GM19438 (cell line): ENCODE results near the gene TWIST2.

ENCODE experiments used
- ATAC-seq: cut with Tn5 transposase; IDR thresholded peaks from one replicate; pipeline ENCODE4 v1.9.1; 2021; ENCODE audit warnings: low read depth; ENCODE audit not compliant: unreplicated experiment

TWIST2 gene

DNA sequence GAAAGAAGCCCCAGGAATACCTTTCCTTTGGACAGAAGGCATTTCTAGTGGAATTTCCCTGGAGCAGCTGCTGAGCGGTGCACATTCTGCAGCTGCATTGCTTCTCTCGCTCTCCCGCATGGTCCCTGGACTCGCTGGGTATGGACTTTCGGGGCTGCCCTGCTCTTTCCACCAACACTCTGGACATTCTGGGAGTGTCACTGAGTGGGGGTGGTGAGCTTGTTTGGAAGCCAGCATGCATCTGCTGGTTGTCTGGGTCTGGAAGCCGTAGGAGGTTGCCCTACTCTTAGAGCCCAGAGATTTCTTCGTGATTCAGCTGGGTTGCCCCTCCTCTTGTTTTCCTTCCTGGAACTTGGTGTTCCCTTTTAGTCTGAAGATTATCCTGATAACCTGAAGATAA is 52.6 kb downstream of the TWIST2 start:
- ATAC-seq = no peak

DNA sequence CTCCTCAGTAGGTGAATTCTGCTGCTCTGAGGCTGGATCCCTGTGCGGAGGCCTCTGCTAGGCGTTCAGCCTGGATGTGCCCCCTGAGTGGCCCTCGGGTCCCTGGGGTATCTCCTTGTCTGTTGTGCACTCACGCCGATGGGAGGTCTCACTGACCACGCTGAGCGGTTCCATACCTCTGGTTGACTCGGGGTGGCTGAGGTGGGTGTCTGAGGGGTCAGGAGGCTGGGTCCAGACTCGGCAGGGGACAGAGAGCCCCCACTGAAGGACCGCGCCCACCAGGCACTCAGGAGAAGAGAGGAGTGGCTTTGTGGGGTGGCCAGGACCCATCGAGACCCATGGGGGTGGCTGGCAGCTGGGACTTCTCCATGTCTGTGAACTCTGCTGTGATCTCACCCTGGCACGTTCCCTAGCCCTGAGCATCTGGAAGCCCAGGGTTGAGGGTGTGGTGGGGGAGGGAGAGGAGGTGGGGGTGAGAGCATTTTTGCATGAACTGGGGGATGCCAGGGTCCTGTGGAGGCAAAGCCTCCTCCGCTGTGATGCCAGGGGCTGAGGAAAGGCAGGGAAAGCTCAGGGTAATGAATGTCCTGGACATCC is 53.7 kb downstream of the TWIST2 start:
- no peak for ATAC-seq

DNA sequence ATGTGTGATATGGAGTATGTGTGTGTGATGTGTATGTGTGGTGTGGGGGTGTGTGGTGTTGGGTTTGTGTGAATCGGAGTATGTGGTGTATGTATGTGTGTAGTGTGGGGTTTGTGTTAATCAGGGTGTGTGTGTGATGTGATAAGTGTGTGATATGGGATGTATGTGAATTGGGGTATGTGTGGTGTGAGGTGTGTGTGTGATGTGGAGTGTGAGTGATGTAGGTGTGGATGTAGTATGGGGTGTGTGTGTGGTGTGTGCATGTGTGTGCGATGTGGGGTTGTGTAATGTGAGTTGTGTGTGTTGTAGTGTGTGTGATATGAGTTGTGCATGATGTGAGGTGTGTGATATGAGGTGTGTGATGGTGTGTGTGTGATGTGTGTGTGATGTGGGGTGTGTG is 54.4 kb downstream of the TWIST2 start:
- ATAC-seq = no peak

DNA sequence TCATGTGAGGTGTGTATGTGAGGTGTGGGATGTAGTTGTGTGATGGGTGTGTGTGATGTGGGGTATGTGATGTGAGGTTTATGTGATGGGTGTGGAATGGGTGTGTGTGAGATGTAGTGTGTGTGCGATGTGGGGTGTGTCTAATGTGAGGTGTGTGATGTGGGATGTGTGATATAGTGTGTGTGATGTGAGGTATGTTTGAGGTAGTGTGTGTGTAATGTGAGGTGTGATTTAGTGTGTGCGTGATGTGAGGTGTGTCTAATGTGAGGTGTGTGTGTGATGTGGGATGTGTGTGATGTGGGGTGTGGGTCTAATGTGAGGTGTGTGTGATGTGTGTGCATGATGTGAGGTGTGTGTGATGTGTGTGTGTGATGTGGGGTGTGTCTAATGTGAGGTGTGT is 55.3 kb downstream of the TWIST2 start:
- ATAC-seq = no peak

DNA sequence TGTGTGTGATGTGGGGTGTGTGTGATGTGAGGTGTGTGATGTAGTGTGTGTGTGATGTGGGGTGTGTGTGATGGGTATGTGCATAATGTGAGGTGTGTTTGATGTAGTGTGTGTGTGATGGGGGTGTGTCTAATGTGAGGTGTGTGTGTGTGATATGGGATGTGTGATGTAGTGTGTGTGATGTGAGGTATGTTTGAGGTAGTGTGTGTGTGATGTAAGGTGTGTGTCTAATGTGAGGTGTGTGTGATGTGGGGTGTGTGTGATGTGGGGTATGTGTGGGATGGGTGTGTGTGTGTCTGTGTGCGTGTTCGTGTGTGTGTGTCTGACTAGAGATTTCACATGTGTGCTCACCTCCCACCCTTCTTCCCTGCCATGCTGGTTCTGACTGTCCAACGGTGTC is 56.3 kb downstream of the TWIST2 start:
- ATAC-seq = no peak

DNA sequence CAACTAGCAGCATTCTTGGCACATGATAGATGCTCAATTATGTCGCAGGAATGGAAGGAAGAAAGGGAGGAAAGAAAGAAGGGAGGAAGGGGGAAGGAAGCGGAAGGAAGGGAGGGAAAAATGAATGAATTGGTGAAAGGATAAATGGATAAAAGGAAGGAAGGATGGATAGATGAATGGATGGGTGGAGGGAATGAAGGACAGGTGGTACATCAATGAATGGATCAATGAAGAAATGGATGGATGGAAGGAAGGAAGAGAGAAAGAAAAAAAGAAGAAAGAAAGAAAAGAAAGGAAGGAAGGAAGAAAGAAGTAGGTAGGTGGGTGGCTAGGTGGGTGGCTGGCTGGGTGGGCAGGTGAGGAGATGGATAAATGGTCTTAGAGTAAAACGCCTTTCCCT is 56.8 kb downstream of the TWIST2 start:
- no peak for ATAC-seq

DNA sequence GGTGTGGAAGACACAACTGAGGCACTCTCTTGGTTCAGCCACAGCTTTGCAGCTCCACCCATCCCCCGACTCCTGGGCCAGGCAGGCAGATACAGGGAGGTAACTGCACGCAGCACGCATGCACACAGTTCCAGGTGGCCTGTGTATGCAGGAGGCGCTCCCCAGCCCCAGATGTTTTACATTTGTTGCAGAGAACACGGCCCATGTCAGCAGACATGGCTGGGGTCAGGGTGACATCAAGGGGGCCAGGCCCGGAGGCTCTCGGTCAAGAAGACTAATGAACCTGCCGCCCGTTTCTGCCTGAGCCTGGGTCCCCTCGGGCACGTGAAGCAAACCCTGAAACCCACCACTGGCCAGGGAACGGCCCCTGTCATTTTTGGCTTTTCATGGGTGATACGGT is 57.3 kb downstream of the TWIST2 start:
- ATAC-seq = no peak

DNA sequence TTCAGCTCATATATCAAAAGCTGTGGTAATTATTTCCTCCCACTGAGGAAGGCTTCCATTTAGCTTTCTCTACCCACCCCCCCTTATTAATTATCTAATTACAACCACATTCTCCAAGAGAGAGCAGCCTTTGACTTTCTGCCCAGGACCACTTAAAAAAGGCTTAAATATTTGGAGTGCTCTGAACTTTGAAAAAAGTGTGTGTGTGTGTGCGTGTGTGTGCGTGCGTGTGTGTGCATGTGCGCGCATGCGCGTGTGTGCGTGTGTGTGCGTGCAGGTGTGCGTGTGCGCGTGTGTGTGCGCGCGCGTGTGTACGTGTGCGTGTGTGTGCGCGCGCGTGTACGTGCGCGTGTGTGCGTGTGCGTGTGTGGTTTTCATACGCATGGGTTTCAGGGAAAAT is 57.8 kb downstream of the TWIST2 start:
- ATAC-seq = no peak

DNA sequence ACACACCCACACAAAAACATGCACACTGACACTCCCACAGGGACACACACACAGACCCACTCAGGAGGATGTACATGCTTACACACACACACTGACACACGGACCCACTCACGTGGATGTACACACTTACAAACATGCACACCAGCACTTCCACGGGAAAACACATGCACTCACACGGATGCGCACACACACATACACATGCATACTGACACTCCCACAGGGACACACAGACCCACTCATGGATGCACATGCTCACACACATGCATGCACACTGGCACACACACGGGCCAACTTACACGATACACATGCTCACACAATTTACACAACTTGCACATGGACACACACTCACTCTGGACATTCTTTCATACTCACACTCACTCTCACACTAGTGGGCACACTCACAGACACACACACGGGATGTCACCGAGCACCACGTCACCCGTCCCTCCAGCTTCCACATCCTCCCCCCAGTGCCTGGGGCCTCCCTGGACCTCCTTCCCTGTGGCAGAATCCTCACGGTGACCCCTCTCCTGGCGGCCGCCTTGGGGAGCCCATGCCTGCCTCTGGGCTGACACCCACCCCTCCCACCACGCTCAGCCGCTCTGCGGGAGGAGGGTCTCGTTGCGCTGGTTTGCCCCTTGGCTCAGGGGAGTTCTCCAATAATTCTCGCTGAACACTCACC is 58.5 kb downstream of the TWIST2 start:
- no peak for ATAC-seq

DNA sequence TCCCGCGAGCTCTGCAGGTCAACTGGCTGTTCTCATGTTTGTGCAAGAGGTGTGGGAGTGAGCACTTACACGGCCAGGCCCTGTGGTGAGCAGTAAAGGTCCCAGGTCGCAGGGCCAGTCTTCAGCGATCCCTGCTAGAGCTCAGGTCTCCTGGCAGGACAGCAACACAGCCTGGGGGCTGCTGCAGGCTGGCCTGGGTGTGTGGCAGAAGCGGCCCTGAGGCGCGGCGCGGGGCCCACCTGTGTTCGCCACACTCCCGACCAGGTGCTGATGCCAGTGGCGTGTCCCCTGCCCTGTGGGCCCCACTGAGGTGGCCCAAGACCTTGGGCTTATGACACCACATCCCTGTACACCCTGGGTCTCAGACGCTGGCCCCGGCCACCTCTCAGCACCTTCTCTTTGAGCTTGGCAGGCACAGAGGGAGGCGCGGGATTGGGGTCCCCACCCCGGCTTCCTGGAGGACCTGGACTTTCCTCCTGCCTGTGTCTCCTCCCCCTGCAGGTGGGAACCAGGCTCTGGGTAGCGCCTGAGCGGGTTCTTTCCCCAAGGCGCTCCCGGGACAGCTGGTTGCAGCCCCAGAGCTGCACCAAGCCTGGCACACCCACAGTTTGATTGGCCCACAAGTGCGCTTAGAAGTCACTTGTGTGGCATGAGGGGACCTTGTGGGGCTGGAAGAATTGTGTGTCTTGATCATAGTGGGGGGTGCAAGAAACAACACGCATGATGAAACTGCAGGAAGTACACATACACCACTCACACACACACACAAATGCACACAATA is 59.2 kb downstream of the TWIST2 start:
- ATAC-seq = no peak

DNA sequence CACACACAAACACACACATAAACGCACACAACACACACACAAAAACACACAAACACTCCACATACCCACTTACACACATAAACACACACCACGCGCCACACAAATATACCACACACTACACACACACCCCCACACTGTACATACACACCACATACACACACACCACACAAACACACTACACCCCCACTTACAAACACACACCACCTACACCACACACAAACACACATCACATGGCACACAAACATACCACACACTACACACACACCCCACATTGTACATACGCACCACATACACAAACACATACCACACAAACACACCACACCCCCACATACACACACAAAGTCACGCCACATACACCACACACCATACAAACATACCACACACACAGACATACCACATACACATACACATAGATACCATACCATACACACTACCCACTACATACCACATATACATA is 59.9 kb downstream of the TWIST2 start:
- ATAC-seq = no peak

DNA sequence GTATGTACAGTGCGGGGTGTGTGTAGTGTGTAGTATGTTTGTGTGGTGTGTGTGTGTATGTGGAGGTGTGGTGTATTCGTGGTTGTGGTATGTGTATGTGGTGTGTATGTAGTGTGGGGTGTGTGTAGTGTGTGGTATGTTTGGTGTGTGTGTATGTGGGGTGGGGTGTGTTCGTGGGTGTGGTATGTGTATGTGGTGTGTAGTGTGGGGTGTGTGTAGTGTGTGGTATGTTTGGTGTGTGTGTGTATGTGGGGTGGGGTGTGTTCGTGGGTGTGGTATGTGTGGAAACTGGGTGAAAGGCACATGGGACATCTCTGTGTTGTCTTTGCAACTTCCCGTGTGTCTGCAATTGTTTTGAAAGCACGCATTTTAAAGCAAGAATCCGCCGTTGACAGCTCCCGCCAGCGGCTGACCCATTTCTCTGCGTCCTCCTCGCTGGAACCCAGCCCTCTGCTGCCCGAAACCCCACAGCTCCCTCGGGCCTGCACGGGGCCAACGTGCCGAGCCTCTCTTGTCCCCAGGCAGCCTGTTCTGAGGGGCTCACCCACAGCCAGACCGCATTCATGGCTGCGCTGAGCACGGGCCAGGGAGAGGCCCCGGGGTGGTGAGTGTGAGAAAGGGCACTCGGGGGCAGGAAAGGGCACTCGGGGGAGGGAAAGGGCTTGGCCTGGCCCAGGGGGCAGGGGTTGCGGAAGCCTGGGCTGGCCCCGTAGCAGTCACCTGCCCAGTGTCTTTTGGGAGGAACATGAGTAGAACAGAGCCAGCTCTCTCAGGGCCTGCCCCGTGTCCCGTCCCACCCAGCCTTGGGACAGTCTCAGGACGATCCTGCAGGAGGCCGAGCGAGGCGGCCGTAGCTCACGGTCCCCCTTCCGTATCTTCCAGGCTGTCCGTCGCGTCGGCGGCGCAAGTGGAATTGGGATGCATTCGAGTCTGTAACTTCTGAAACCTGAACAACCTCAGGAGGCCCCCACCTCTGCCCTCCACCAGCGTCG is 61.4 kb downstream of the TWIST2 start:
- no peak for ATAC-seq

DNA sequence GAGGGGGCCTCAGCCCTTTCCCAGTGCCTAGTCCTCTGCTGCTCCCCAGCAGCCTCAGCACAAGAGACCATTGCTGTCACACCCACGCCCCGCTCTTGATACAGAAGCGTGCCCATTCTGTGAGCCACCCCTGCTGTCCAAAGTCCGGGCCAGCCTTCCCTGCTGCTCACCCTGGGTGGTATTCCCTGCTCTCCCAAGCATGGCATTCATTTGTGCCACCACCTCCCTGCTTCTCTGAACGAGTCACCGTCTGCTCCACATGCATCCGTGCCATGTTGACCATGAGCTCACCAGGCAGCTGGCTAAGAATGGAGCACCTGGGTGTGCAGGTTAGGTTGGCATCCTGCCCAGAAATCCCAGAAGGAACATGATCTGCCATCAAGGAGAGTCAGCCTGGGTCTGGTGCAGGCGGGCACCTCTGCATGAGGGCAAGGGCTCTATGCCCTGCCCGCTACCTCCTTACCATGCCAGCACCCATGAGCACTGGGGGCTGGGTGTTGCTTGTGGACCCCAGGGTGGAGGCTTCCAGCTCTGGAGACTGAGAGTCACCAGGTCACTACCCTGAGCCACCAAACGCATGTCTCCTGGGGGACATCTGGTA is 63.0 kb downstream of the TWIST2 start:
- no peak for ATAC-seq

DNA sequence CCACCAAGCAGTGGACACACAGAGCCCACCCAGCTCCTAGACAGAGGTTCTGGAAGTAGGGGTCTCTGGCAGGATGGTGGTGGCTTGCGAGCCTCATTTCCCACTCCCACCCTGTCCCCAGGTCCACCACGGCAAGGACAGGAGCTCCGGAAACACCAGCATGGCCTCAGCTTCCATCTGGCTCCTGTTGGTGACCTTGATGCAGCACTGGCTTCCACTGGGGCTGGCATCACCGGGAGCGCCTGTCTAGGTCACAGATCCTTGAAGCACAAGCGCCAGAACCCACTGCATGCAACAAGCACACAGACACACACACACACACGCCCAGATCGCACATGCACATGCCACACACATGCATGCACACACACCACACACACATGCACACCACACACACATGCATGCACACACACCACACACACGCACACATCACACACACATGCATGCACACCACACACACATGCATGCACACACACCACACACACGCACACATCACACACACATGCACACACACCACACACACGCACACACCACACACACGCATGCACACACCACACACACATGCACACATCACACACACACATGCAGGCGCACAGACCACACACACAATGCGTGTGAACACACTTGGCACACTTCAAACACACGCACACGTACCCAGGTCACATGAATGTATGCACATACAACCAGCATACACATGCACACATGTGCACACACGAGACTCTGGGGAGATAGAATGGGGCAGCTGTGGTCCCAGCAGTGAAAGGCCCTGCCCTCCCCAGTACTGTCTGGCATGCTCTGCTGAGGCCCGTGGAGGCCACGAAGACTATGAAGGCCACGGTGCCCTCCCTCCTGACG is 63.7 kb downstream of the TWIST2 start:
- no peak for ATAC-seq

DNA sequence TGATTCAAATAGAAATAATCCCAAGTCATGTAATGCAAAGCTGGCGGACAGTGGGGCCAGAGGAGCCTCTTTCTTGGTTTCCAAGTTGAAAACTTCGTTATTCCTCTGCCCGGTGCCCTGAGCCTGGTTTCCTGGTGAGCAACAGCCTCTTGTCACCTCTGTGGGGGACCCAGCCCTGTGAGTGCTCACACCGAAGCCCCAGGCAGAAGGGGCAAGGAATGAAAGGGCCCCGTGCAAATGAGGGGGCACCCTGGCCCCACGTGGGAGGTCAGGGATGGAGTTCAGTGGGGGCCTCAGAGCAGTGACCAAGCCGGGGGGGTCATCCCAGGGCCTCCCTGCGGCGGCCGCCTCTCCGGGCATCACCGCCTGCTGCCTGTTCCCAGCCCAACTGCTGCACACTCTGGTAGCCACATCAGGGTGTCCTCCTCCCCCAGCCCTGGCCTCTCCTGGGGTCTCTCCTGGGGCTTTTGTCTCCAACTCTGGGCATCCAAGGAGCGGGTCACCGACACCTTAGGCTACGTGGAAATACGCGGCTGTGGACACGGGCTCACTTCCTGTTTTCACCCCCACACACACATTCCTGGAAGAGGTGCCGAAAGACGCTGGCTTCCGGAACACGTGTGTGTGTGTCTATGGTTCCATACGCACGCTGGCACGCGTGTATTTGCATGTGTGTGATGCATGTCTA is 64.5 kb downstream of the TWIST2 start:
- ATAC-seq = no peak

DNA sequence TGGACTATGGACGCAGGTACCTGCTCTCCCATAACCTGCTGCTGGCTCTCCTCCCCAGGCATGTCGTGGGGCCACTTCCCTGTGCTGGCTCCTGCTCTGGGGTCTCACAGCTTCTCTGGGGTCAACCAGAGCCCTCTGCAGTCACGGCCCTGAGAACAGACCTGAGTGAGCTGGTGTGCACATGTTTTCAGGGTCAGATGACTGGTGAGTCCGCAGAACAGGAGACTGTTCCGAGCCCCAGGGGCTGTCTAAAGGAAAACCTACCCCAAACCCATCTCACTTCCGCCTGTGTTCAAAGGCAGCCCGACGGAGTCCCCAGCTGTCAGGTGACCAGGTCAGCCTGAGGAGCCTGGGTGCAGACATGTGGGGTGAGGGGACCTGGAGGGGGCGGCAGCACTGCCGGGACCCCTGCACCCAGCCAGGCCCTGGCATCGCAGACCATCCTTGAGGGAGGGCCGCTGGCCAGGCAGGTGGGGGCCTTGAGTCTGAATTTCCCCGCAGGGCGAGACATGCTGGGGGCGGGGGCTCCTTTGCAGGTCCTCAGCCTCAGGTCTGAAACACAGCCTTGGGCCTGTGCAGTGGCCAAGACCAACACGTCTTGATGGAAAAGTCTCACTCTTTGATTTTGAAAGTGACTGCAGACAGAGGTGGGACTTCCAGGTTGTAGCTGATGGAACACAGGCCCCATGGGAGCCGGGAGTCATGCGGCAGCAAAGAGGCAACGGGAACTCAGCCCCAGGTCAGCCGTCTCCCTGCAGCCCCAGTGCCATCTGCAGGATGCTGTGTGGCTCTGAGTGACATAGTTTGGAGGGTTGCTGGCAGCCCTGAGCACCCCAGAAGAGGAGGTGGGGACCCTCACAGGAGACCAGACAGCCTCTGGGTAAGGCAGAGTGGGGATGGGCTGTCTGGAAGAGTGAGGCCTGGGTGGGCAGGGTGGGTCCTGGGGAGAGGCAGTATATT is 65.3 kb downstream of the TWIST2 start:
- no peak for ATAC-seq

DNA sequence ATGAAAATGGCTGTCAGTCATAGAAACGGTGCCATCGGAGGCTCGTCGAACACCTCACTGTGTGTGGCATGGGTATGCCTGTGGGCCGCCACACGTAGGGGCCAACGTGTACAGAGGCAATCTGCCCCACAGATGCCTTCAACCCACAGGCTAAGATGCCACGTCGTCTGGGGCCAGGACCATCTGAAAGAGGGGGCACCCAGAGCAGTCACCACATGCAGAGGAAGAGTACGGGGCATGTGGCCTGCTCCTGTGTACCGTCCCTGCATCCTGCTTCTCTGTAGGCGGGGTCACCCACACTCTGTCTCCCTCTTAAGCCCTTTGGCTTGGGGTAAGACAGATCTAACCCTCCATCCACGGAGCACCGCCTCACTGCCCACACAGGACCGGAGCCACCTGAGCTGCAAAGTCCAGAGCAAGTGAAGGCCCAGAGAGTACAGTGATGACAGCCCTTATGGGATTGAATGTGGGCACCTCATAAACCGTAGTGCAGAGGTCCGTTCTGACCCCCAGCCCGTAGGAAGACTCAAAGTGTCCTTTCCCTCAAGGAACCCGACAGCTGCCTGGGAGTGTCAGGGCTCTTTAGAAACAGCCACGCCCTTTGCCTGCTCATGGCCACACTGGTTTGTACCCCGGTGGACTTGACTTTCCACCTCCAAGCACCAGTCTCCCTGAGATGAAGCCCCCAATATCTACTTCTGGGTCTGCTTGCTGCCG is 66.2 kb downstream of the TWIST2 start:
- no peak for ATAC-seq
